PC-3 (cell line): ENCODE measurements around the gene SEMA6B. TPM values are rescaled to one million over a fixed set of nuclear protein-coding genes. Genes with fewer than 3 reads are reported as not detected.

Experiments
- ATAC-seq: fragments of 200-7000 bp; cut with Tn5 transposase; 2 replicates; pipeline ENCODE4 v1.9.1; 2020; ENCODE audit warnings: mild to moderate bottlenecking, moderate library complexity
- BruUV-seq: library from RNA; stranded (reverse); fragments of 400-500 nt; replicated peaks from 2 replicates; lab custom pipeline; 2021; lab: Mats Ljungman, UMichigan
- CTCF ChIA-PET: fragments of 300-600 bp; sonication (Branson Sonifier 250); formaldehyde crosslinking; loops from one replicate; lab custom pipeline; 2022; ENCODE audit warnings: antibody characterized with exemption; lab: Charles Lee
- POLR2A ChIA-PET: fragments of 300-600 bp; sonication (Branson Sonifier 250); formaldehyde crosslinking; loops from one replicate; lab custom pipeline; 2022; ENCODE audit warnings: antibody characterized with exemption; ENCODE audit not compliant: unreplicated experiment; lab: Charles Lee
- DNase-seq: peaks from one replicate; pipeline ENCODE4 v3.0.0-alpha.2; 2015
- H2AFZ ChIP-seq: fragments of 300-600 bp; sonication (generic); 2 replicates; pipeline ENCODE4 v1.6.0; 2016; ENCODE audit warnings: antibody characterized with exemption, low read length
- H3F3A ChIP-seq: fragments of 300-600 bp; sonication (generic); one replicate; pipeline ENCODE4 v1.6.0; 2017; ENCODE audit warnings: antibody characterized with exemption, low read length, control low read depth, mild to moderate bottlenecking; ENCODE audit not compliant: unreplicated experiment
- H3K27ac ChIP-seq: fragments of 300-600 bp; sonication (generic); 2 replicates; pipeline ENCODE4 v1.5.1; 2016; ENCODE audit warnings: mild to moderate bottlenecking, low read length
- H3K27me3 ChIP-seq: fragments of 300-600 bp; sonication (generic); 2 replicates; pipeline ENCODE4 v1.6.1; 2016; ENCODE audit warnings: low read length, mixed read lengths
- H3K36me3 ChIP-seq: fragments of 300-600 bp; sonication (generic); 2 replicates; pipeline ENCODE4 v1.6.1; 2016; ENCODE audit warnings: low read depth, mixed run types, low read length, mixed read lengths
- H3K4me1 ChIP-seq: fragments of 300-600 bp; sonication (generic); 2 replicates; pipeline ENCODE4 v1.5.1; 2016; ENCODE audit warnings: low read length; ENCODE audit not compliant: insufficient read depth
- H3K4me2 ChIP-seq: fragments of 300-600 bp; sonication (generic); 2 replicates; pipeline ENCODE4 v1.6.0; 2016; ENCODE audit warnings: low read length
- H3K4me3 ChIP-seq: fragments of 300-600 bp; sonication (generic); 2 replicates; pipeline ENCODE4 v1.5.1; 2016; ENCODE audit warnings: mild to moderate bottlenecking, low read length, mixed read lengths
- H3K79me2 ChIP-seq: fragments of 300-600 bp; sonication (generic); 2 replicates; pipeline ENCODE4 v1.6.1; 2017; ENCODE audit warnings: low read length, mixed read lengths
- H3K9ac ChIP-seq: fragments of 300-600 bp; sonication (generic); 2 replicates; pipeline ENCODE4 v1.6.0; 2016; ENCODE audit warnings: mild to moderate bottlenecking, low read length
- H3K9me2 ChIP-seq: fragments of 300-600 bp; sonication (generic); replicated peaks from 2 replicates; pipeline ENCODE4 v1.6.1; 2016; ENCODE audit warnings: mixed run types, low read length, mixed read lengths
- H3K9me3 ChIP-seq: fragments of 300-600 bp; sonication (generic); 2 replicates; pipeline ENCODE4 v1.6.1; 2016; ENCODE audit warnings: low read length, mixed read lengths
- H4K20me1 ChIP-seq: fragments of 300-600 bp; sonication (generic); 2 replicates; pipeline ENCODE4 v1.6.1; 2016; ENCODE audit warnings: low read length, mixed read lengths
- CTCF ChIP-seq: fragments of 300-600 bp; sonication (generic); conservative IDR thresholded peaks from 2 replicates; pipeline ENCODE4 v1.5.1; 2017; ENCODE audit warnings: antibody characterized with exemption, low read depth, mild to moderate bottlenecking, low read length
- EZH2 ChIP-seq: fragments of 300-600 bp; sonication (generic); IDR thresholded peaks from one replicate; pipeline ENCODE4 v1.6.1; 2017; ENCODE audit warnings: antibody characterized with exemption, mild to moderate bottlenecking, low read length; ENCODE audit not compliant: unreplicated experiment
- EZH2phosphoT487 ChIP-seq: fragments of 300-600 bp; sonication (generic); IDR thresholded peaks from 2 replicates; pipeline ENCODE4 v1.6.1; 2018; ENCODE audit warnings: mild to moderate bottlenecking, antibody characterized with exemption, low read length, borderline replicate concordance
- intact Hi-C: fragments of 100-400 bp; cut with micrococcal nuclease; formaldehyde crosslinking; loops from 2 replicates; pipeline ENCODE4 v1.9.0; 2023
- total RNA-seq: library from RNA; depleted of rRNA; stranded (reverse); fragments of >200 nt; gene quantifications from 2 replicates; pipeline ENCODE4 v1.2.3, GENCODE V29; 2014

The SEMA6B gene
- total RNA-seq, 1 experiment from 2014 or later: 9.0 TPM

GRCh38 chr19:4554717-4555116 is 4.8 kb downstream of the SEMA6B start:
- Histone ChIP-seq H3K9me3 (no peaks in the 10 kb centered on the region), H3K4me1 (0 out of 2 replicates have a peak, but pooled peaks cover 5% of the 10 kb centered on the region), H3K27me3 (no peaks in the 10 kb centered on the region), H3K27ac (no peak overlapping the region), H3F3A (no peaks in the 10 kb centered on the region), H3K9me2 (no peaks in the 10 kb centered on the region), H3K4me3 (no peak overlapping the region), H3K9ac (no peak overlapping the region), H3K79me2 (no peaks in the 10 kb centered on the region), H2AFZ (no peak overlapping the region), H3K36me3 (no peaks in the 10 kb centered on the region), H3K4me2 (no peak overlapping the region), H4K20me1 (no peaks in the 10 kb centered on the region)
- CTCF ChIA-PET: no interaction called here
- intact Hi-C loops: no loop called here
- POLR2A ChIA-PET: no interaction called here
- ATAC-seq (no peak), DNase-seq (no peak)
- no TSS peak for BruUV-seq
- TF ChIP-seq CTCF: no peak

GRCh38 chr19:4553775-4554174 is 5.7 kb downstream of the SEMA6B start:
- DNase-seq (no peak), ATAC-seq (no peak)
- Histone ChIP-seq H3K9me2 (no peaks in the 10 kb centered on the region), H3F3A (no peaks in the 10 kb centered on the region), H3K4me3 (no peak overlapping the region), H3K36me3 (no peaks in the 10 kb centered on the region), H3K9ac (no peak overlapping the region), H3K79me2 (no peaks in the 10 kb centered on the region), H3K4me1 (0 out of 2 replicates have a peak, but pooled peaks cover 5% of the 10 kb centered on the region), H4K20me1 (no peaks in the 10 kb centered on the region), H3K27ac (no peak overlapping the region), H3K27me3 (no peaks in the 10 kb centered on the region), H2AFZ (no peak overlapping the region), H3K4me2 (no peak overlapping the region), H3K9me3 (no peaks in the 10 kb centered on the region)
- ChIA-PET CTCF (no interaction called here), POLR2A (interaction anchor here (0.7 kb wide), 1 partner anchor 18 kb away, joined by 3 read pairs; no protein-coding TSS in a partner anchor)
- TF ChIP-seq CTCF: no peak
- no peak for TF ChIP-seq EZH2phosphoT487
- TF ChIP-seq EZH2: no peak
- intact Hi-C loops: no loop called here
- BruUV-seq: no TSS peak

GRCh38 chr19:4553092-4553695 is 6.3 kb downstream of the SEMA6B start:
- CTCF ChIA-PET: no interaction called here

More at GRCh38 chr19:4553092-4553695, 6.3 kb downstream of the SEMA6B start:
- Histone ChIP-seq H3F3A (no peaks in the 10 kb centered on the region), H4K20me1 (no peaks in the 10 kb centered on the region), H3K9me3 (no peaks in the 10 kb centered on the region), H3K36me3 (no peaks in the 10 kb centered on the region), H3K27me3 (peaks cover 3% of the 10 kb centered on the region; the same call in 1 of the 2 replicates), H3K9me2 (no peaks in the 10 kb centered on the region), H3K9ac (no peak overlapping the region), H3K4me1 (0 out of 2 replicates have a peak, but pooled peaks cover 5% of the 10 kb centered on the region), H3K4me2 (no peak overlapping the region), H3K4me3 (no peak overlapping the region), H2AFZ (no peak overlapping the region), H3K27ac (no peak overlapping the region), H3K79me2 (no peaks in the 10 kb centered on the region)
- no TSS peak for BruUV-seq
- DNase-seq (no peak), ATAC-seq (no peak)
- TF ChIP-seq EZH2 (no peak), CTCF (no peak), EZH2phosphoT487 (no peak)
- POLR2A ChIA-PET: interaction anchor here (0.7 kb wide), 1 partner anchor 18 kb away, joined by 3 read pairs; no protein-coding TSS in a partner anchor
- intact Hi-C loops: no loop called here
